SK-N-SH treated with all-trans-retinoic acid at 6 μM for 48 hours (cell line): Measurements from ENCODE around the gene SNHG17.

Source experiments
- ARNTL ChIP-seq: fragments of 450-650 bp; formaldehyde crosslinking; IDR thresholded peaks from 2 replicates; pipeline ENCODE4 v1.5.0; 2020; ENCODE audit warnings: low read depth, mild to moderate bottlenecking, moderate library complexity, borderline replicate concordance
- ESRRG ChIP-seq: fragments of 250-450 bp; sonication (Bioruptor Pico); IDR thresholded peaks from 2 replicates; pipeline ENCODE4 v1.6.1; 2021; ENCODE audit warnings: mild to moderate bottlenecking
- GLIS3 ChIP-seq: fragments of 250-450 bp; sonication (Bioruptor Pico); IDR thresholded peaks from 2 replicates; pipeline ENCODE4 v1.5.0; 2020; ENCODE audit warnings: mild to moderate bottlenecking, moderate library complexity
- PATZ1 ChIP-seq: fragments of 250-450 bp; sonication (Bioruptor Pico); IDR thresholded peaks from 2 replicates; pipeline ENCODE4 v1.8.0; 2020; ENCODE audit warnings: mild to moderate bottlenecking, moderate library complexity, borderline replicate concordance
- RARB ChIP-seq: fragments of 250-450 bp; sonication (Bioruptor Pico); IDR thresholded peaks from 2 replicates; pipeline ENCODE4 v1.8.0; 2021; ENCODE audit warnings: mild to moderate bottlenecking, moderate library complexity
- SNAI2 ChIP-seq: fragments of 250-450 bp; sonication (Bioruptor Pico); IDR thresholded peaks from 2 replicates; pipeline ENCODE4 v1.5.0; 2020; ENCODE audit warnings: mild to moderate bottlenecking, moderate library complexity
- ZFP3 ChIP-seq: fragments of 250-450 bp; sonication (Bioruptor Pico); IDR thresholded peaks from 2 replicates; pipeline ENCODE4 v1.5.0; 2020; ENCODE audit warnings: mild to moderate bottlenecking, moderate library complexity
- ZFP30 ChIP-seq: fragments of 450-650 bp; formaldehyde crosslinking; IDR thresholded peaks from 2 replicates; pipeline ENCODE4 v1.5.0; 2022; ENCODE audit warnings: mild to moderate bottlenecking, moderate library complexity
- ZNF8 ChIP-seq: fragments of 450-650 bp; formaldehyde crosslinking; IDR thresholded peaks from 2 replicates; pipeline ENCODE4 v1.5.0; 2020; ENCODE audit warnings: mild to moderate bottlenecking, moderate library complexity

DNA sequence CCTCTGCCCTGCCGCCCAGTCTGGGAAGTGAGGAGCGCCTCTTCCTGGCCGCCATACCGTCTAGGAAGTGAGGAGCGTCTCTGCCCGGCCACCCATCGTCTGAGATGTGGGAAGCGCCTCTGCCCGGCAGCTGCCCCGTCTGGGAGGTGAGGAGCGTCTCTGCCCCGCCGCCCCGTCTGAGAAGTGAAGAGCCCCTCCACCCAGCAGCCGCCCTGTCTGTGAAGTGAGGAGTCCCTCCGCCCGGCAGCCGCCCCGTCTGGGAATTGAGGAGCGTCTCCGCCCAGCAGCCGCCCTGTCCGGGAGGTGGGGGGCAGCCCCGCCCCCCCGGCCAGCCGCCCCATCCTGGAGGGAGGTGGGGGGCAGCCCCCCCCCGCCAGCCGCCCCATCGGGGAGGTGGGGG is 27.8 kb downstream of the SNHG17 start:
- TF ChIP-seq ZFP30 = no peak
- no peak for TF ChIP-seq RARB (CRISPR knock-in tag)
- TF ChIP-seq PATZ1 (CRISPR knock-in tag) = no peak
- TF ChIP-seq ARNTL (CRISPR knock-in tag) = no peak
- no peak for TF ChIP-seq ZFP3 (CRISPR knock-in tag)
- TF ChIP-seq ZNF8 (CRISPR knock-in tag) = no peak
- TF ChIP-seq SNAI2 (CRISPR knock-in tag) = no peak
- no peak for TF ChIP-seq ESRRG (CRISPR knock-in tag)
- no peak for TF ChIP-seq GLIS3 (CRISPR knock-in tag)
